Lower leg skin (tissue), 4 donors: ENCODE results near the gene CFAP53. TPM values are rescaled to one million over a fixed set of nuclear protein-coding genes. Genes with fewer than 3 reads are reported as not detected.

Source experiments
- DNase-seq, 2 donors: peaks; one replicate each; pipeline ENCODE4 v3.0.0-alpha.2; 2019; ENCODE audit warnings: low spot score in 2 of 2
- H3K4me3 ChIP-seq: fragments of 200-600 bp; sonication (generic); 2 replicates; pipeline ENCODE4 v1.5.1; 2017; ENCODE audit warnings: mild to moderate bottlenecking, low read depth; ENCODE audit not compliant: poor library complexity, severe bottlenecking
- POLR2A ChIP-seq, 2 donors: fragments of 450-650 bp; IDR thresholded peaks; one replicate each; pipeline ENCODE4 v1.6.1; 2016 to 2017; ENCODE audit warnings: antibody characterized with exemption in 2 of 2, mild to moderate bottlenecking in 1 of 2, moderate library complexity in 1 of 2
- WGBS, 2 donors: methylation state at CpG; one replicate each; pipeline ENCODE4 v1.1.5; 2018; 5-methylcytosine and 5-hydroxymethylcytosine counted together
- intact Hi-C: fragments of 100-400 bp; cut with DNase I; formaldehyde crosslinking; loops from one replicate; pipeline ENCODE4 v1.15.0; 2023; ENCODE audit warnings: low total_unique reads
- total RNA-seq, 4 donors: library from RNA; depleted of rRNA; stranded (reverse); fragments of >200 nt; gene quantifications; one replicate each; pipeline ENCODE4 v1.1.0, GENCODE V29; 2016
- TF ChIP-seq, protein P1 (sequence below), 3 donors: fragments of 450-650 bp; IDR thresholded peaks; one replicate each; pipeline ENCODE4 v1.5.1; 2016; ENCODE audit warnings: antibody characterized with exemption in 3 of 3, mild to moderate bottlenecking in 3 of 3, moderate library complexity in 2 of 3

The CFAP53 gene
- total RNA-seq, 4 donors from 2014 or later, result 0.23 to 0.37 (median 0.34) TPM; not detected in 1

DNA sequence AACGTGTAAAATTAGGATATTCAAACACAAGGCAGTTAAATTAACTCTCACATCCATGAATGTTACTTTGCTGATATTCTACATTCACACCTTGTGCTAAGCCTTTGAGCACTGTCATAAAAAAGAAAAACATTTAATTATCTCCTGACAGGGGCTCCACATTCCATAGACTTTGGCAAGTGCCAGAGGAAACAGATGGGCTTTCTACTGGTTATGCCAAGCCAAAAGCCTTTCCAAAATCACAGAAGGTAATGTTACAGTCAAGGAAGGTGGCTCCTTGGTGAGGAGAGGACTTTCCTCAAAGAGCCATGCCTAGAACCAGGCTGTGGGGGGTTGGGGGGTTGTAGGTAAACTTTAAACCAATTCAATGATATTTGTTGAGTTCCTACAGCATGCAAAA lies 83.8 kb downstream of the CFAP53 start:
- H3K4me3 ChIP-seq, result no peak overlapping the region
- intact Hi-C loops, result no loop called here
- no peak for TF ChIP-seq POLR2A (IDR thresholded peaks at IDR 0.05)
- TF ChIP-seq, protein P1, sequence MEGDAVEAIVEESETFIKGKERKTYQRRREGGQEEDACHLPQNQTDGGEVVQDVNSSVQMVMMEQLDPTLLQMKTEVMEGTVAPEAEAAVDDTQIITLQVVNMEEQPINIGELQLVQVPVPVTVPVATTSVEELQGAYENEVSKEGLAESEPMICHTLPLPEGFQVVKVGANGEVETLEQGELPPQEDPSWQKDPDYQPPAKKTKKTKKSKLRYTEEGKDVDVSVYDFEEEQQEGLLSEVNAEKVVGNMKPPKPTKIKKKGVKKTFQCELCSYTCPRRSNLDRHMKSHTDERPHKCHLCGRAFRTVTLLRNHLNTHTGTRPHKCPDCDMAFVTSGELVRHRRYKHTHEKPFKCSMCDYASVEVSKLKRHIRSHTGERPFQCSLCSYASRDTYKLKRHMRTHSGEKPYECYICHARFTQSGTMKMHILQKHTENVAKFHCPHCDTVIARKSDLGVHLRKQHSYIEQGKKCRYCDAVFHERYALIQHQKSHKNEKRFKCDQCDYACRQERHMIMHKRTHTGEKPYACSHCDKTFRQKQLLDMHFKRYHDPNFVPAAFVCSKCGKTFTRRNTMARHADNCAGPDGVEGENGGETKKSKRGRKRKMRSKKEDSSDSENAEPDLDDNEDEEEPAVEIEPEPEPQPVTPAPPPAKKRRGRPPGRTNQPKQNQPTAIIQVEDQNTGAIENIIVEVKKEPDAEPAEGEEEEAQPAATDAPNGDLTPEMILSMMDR (IDR thresholded peaks at IDR 0.05), result no peak
- 43 to 48% methylated on average over 1 of the region's 1 CpG for WGBS, 2 donors
- no peak for DNase-seq

DNA sequence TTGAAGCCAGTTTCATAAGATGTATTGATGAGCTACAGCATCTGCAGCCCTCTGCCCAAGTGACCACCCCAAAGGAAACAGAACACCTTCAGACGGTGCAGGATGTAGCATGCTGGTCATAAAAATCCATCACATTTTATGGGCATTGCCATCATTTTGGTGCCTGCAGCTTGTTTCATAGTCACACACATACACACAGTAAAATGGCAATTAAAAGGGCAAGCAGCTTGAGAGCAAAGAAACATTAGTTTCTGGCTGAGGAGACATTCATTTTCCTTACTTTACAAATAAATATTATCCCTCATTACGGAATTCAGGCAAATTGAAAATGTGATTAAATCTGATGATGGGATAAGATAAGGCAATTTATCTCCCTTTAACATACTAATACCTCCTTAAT lies 84.7 kb downstream of the CFAP53 start:
- intact Hi-C loops, result no loop called here
- TF ChIP-seq, protein P1 (IDR thresholded peaks at IDR 0.05), result no peak
- TF ChIP-seq POLR2A (IDR thresholded peaks at IDR 0.05), result no peak
- no peak overlapping the region for H3K4me3 ChIP-seq
- 45 to 62% methylated on average over 2 of the region's 2 CpGs for WGBS, 2 donors
- DNase-seq, result no peak

DNA sequence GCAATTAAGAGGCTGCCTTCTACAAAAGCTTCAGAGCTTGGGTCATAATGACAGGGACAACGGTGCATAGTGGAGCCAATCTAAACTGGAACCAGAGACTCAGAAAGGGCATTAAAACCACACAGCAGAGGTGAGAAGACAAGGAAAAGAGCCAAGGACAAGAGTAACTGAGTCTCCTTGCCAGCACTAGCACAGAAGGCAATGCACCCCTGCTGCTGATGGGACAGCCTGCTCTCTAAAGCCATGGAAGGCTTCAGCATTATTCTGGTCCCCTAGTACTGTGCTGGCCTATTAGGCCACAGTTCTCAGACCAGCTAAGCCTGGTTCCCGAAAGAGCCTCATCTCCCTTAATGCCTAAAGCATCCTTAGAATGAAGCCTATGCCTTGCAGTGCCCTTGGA lies 86.8 kb downstream of the CFAP53 start:
- H3K4me3 ChIP-seq, result no peak overlapping the region
- 89 to 91% methylated on average over 2 of the region's 2 CpGs for WGBS, 2 donors
- intact Hi-C loops, result no loop called here
- TF ChIP-seq, protein P1 (IDR thresholded peaks at IDR 0.05), result no peak
- no peak for TF ChIP-seq POLR2A (IDR thresholded peaks at IDR 0.05)
- no peak for DNase-seq

DNA sequence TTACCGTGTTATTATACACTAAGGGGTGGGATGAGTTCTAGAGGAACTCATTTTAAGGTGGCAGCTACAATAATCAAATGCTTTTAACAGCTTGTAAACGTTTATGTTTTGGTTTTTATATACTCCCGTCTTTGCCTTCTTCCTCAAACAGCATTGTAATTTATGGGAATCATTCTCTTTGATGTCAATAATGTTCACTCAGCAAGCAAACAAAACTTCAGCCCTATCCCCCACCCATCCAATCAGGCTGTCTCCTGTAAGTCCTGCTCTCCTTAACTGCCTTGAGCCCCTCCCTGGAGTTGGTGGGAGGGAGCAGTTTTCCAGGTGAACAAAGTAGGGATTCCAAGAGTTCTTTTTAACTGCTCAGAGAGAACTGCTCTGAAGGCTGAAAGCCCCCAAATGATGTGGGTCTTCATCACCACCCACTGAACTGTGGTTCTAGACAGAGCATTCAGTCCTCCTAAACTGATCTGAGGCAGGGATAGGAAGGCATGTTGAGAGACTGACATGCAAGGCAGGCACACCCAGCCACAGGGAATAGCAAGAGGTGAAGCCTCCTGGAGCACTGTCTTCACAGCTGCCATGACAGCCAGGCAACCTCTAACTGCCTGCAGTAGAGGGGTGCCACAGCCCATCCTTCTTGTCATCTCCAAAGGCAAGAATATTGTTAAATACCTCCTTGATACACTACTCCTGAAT lies 88.9 kb downstream of the CFAP53 start:
- DNase-seq, result no peak
- 23 to 26% methylated on average over 3 of the region's 3 CpGs for WGBS, 2 donors
- intact Hi-C loops, result no loop called here
- TF ChIP-seq, protein P1 (IDR thresholded peaks at IDR 0.05), result no peak
- no peak for TF ChIP-seq POLR2A (IDR thresholded peaks at IDR 0.05)
- H3K4me3 ChIP-seq, result no peak overlapping the region

Other genes with a start within 250 kb of the CFAP53 start
- gene MYO5B, start 71.3 kb downstream of the CFAP53 start, total RNA-seq, result 10 to 100 TPM; 53.1 to 74.8 (median 55.2) TPM
- gene MBD1, start 15.0 kb upstream of the CFAP53 start, total RNA-seq, result 100 to 1,000 TPM; 113 to 140 (median 122) TPM
- 100 to 1,000 TPM in 2 of 4 donors, 10 to 100 TPM in 2; 67.3 to 173 (median 106) TPM for gene CXXC1, start 21.2 kb upstream of the CFAP53 start, total RNA-seq
- gene SKA1, start 108.6 kb upstream of the CFAP53 start, total RNA-seq, result under 1 TPM; 0.07 to 0.68 (median 0.27) TPM